Subcutaneous abdominal adipose tissue (tissue), 5 donors: Measurements from ENCODE around the gene HAAO.

Experiments used
- H3K27ac ChIP-seq: one replicate; pipeline ENCODE4 v1.7.0; 2013; ENCODE audit warnings: low read depth, mild to moderate bottlenecking, inconsistent platforms, low read length, moderate library complexity
- H3K27me3 ChIP-seq, 5 donors: one replicate each; pipeline ENCODE4 v1.7.0; 2013; ENCODE audit warnings: low read length in 5 of 5, inconsistent platforms in 1 of 5; ENCODE audit not compliant: control insufficient read depth in 5 of 5, insufficient read depth in 4 of 5
- H3K36me3 ChIP-seq, 5 donors: one replicate each; pipeline ENCODE4 v1.7.0; 2013; ENCODE audit warnings: low read length in 5 of 5; ENCODE audit not compliant: control insufficient read depth in 5 of 5, insufficient read depth in 5 of 5
- H3K4me1 ChIP-seq, 5 donors: one replicate each; pipeline ENCODE4 v1.7.0; 2013; ENCODE audit warnings: low read length in 5 of 5, mild to moderate bottlenecking in 3 of 5, moderate library complexity in 1 of 5; ENCODE audit not compliant: control insufficient read depth in 5 of 5, insufficient read depth in 5 of 5
- H3K4me3 ChIP-seq, 5 donors: one replicate each; pipeline ENCODE4 v1.7.0; 2013; ENCODE audit warnings: low read length in 5 of 5, low read depth in 1 of 5
- H3K9ac ChIP-seq, 5 donors: one replicate each; pipeline ENCODE4 v1.7.0; 2013; ENCODE audit warnings: low read length in 5 of 5, mild to moderate bottlenecking in 4 of 5, moderate library complexity in 3 of 5
- H3K9me3 ChIP-seq, 5 donors: one replicate each; pipeline ENCODE4 v1.7.0; 2013; ENCODE audit warnings: low read length in 5 of 5; ENCODE audit not compliant: control insufficient read depth in 5 of 5
- donor health status: healthy.
- donor health status: healthy.
- donor health status: healthy.
- donor health status: healthy.
- donor health status: healthy.

The HAAO gene

DNA sequence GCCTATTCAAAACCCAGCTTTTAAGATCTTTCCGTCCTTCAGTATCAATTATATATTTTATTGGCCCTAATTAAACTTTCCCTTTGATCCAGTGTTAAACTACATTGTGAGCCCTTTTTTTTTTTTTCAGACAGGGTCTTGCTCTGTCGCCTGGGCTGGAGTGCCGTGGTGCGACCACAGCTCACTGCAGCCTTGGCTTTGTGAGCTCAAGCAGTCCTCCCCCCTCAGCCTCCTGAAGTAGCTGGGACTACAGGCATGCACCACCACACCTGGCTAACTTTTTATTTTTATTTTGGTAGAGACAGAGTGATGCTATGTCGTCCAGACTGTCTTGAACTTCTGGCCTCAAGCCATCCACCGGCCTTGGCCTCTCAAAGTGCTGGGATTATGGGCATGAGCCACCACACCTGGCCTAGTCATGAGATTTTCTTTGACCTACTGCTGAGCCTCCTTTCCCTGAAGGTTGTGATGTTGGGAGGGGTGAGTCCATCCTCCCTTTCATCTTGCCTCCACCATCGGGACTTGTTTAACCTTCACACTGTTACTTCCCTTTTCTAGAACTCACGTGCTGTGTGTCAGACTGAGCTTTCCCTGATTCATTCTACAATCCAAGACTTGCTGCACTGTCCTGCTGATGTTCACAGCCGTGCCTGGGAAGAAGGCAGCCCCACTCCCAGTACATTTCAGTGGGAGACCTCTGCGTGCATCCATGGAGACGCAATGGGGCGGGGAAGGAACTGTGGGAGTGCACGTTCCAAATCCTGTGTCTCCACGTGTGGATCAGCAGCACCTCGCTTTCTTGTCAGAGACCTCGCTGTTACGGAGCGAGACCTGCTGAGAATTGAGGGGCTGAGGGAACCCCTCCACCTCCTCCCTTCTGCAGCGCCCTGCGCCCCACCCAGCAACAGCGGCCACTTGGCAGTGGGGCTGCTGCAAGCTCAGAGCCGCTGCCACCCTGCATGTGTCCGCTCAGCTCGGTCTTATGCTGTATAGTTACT is 39.3 kb downstream of the HAAO start:
- Histone ChIP-seq H3K9ac (no peak overlapping the region), H3K27ac (no peak overlapping the region), H3K4me1 (peaks cover 0 to 56% (median 38%) of the 10 kb centered on the region in 5 donors), H3K27me3 (no peaks in the 10 kb centered on the region), H3K4me3 (no peak overlapping the region), H3K36me3 (peaks cover 2 to 17% (median 12%) of the 10 kb centered on the region in 5 donors), H3K9me3 (no peaks in the 10 kb centered on the region)

- no peaks in the 10 kb centered on the region for H3K27me3 ChIP-seq
- H3K27ac ChIP-seq = no peak overlapping the region
- no peak overlapping the region for H3K4me3 ChIP-seq
- no peaks in the 10 kb centered on the region for H3K9me3 ChIP-seq
- peaks cover 2 to 17% (median 12%) of the 10 kb centered on the region in 5 donors for H3K36me3 ChIP-seq
- no peak overlapping the region for H3K9ac ChIP-seq
- H3K4me1 ChIP-seq = peaks cover 0 to 51% (median 34%) of the 10 kb centered on the region in 5 donors
Observed at GRCh38 chr2:42752314-42752713, 40.1 kb downstream of the HAAO start.

GRCh38 chr2:42748840-42749239 is 43.5 kb downstream of the HAAO start:
- Histone ChIP-seq H3K36me3 (peaks cover 2 to 17% (median 10%) of the 10 kb centered on the region in 5 donors), H3K27ac (no peak overlapping the region), H3K4me3 (no peak overlapping the region), H3K27me3 (no peaks in the 10 kb centered on the region), H3K4me1 (peaks cover 0 to 16% (median 6%) of the 10 kb centered on the region in 5 donors), H3K9me3 (no peaks in the 10 kb centered on the region), H3K9ac (no peak overlapping the region)

- no peak overlapping the region for H3K4me3 ChIP-seq
- H3K27ac ChIP-seq = no peak overlapping the region
- no peaks in the 10 kb centered on the region for H3K9me3 ChIP-seq
- H3K36me3 ChIP-seq = peaks cover 0 to 10% (median 4%) of the 10 kb centered on the region in 5 donors
- H3K27me3 ChIP-seq = no peaks in the 10 kb centered on the region
- H3K4me1 ChIP-seq = peaks cover 0 to 9% (median 4%) of the 10 kb centered on the region in 5 donors
- H3K9ac ChIP-seq = no peak overlapping the region
Observed at GRCh38 chr2:42747422-42747821, 45.0 kb downstream of the HAAO start.

GRCh38 chr2:42744545-42745082 is 47.8 kb downstream of the HAAO start:
- Histone ChIP-seq H3K27me3 (no peaks in the 10 kb centered on the region), H3K9me3 (no peaks in the 10 kb centered on the region), H3K4me3 (no peak overlapping the region), H3K9ac (no peak overlapping the region), H3K27ac (no peak overlapping the region), H3K36me3 (peaks cover 0 to 12% (median 8%) of the 10 kb centered on the region in 5 donors), H3K4me1 (no peaks in the 10 kb centered on the region)

GRCh38 chr2:42743659-42743990 is 48.8 kb downstream of the HAAO start:
- no peak overlapping the region for H3K4me3 ChIP-seq
- H3K9me3 ChIP-seq = no peaks in the 10 kb centered on the region

GRCh38 chr2:42742740-42743658 is 49.4 kb downstream of the HAAO start:
- Histone ChIP-seq H3K36me3 (peaks cover 0 to 12% (median 4%) of the 10 kb centered on the region in 5 donors), H3K27me3 (no peaks in the 10 kb centered on the region), H3K27ac (no peak overlapping the region), H3K4me1 (no peaks in the 10 kb centered on the region), H3K4me3 (no peak overlapping the region), H3K9ac (no peak overlapping the region), H3K9me3 (no peaks in the 10 kb centered on the region)

More at GRCh38 chr2:42743659-42743990, 48.8 kb downstream of the HAAO start:
- Histone ChIP-seq H3K27ac (no peak overlapping the region), H3K36me3 (peaks cover 0 to 12% (median 4%) of the 10 kb centered on the region in 5 donors), H3K4me1 (no peaks in the 10 kb centered on the region), H3K9ac (no peak overlapping the region), H3K27me3 (no peaks in the 10 kb centered on the region)

GRCh38 chr2:42741140-42741539 is 51.2 kb downstream of the HAAO start:
- no peaks in the 10 kb centered on the region for H3K27me3 ChIP-seq
- peaks cover 7 to 15% (median 10%) of the 10 kb centered on the region in 5 donors for H3K36me3 ChIP-seq
- no peak overlapping the region for H3K27ac ChIP-seq
- peaks cover 0 to 17% (median 9%) of the 10 kb centered on the region in 5 donors for H3K4me1 ChIP-seq
- no peak overlapping the region for H3K4me3 ChIP-seq
- peaks cover 0 to 2% (median 0%) of the 10 kb centered on the region in 5 donors for H3K9me3 ChIP-seq
- H3K9ac ChIP-seq = no peak overlapping the region

GRCh38 chr2:42736598-42737322 is 55.6 kb downstream of the HAAO start:
- Histone ChIP-seq H3K27ac (no peak overlapping the region), H3K9ac (no peak overlapping the region), H3K36me3 (peaks cover 7 to 15% (median 14%) of the 10 kb centered on the region in 5 donors), H3K9me3 (peaks cover 0 to 5% (median 0%) of the 10 kb centered on the region in 5 donors), H3K27me3 (no peaks in the 10 kb centered on the region), H3K4me3 (peak overlapping the region in 1 of 5 donors; percentile 35), H3K4me1 (peaks cover 0 to 30% (median 14%) of the 10 kb centered on the region in 5 donors)
